Uterine smooth muscle cell (primary cell): ENCODE results near the gene OR5B12. TPM values are rescaled to one million over a fixed set of nuclear protein-coding genes. Genes with fewer than 3 reads are reported as not detected.

Experiments used
- total RNA-seq: library from RNA; depleted of rRNA; stranded (reverse); fragments of >200 nt; gene quantifications from 2 replicates; pipeline ENCODE4 v1.2.3, GENCODE V29; 2014

The OR5B12 gene
- 0.11 TPM in 1 of 2 replicates, not detected in the other for total RNA-seq

DNA sequence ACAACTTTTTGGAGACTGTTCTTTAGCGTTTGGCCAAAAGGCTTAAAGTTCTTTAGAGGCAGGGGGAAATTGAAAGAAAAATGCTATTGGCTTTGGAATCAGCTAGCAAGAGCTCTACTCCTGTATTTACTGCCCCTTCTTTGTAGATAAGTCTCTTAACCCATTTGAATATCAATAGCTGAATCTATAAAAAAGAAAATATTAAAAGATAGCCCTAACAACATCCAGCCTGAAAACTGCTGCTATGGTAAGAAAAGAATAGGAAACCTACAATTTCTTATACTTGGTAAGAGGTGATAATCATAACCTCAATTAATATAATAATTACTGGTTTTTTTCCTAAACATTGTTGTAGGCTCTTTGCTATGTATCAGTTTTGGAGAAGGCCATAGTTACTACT lies at the start of gene OR5B12:
OR5B12 (minus strand) TSS at position 101 of the 400 bp plus-strand sequence. CDS start 2,085 bp downstream, outside the sequence.

DNA sequence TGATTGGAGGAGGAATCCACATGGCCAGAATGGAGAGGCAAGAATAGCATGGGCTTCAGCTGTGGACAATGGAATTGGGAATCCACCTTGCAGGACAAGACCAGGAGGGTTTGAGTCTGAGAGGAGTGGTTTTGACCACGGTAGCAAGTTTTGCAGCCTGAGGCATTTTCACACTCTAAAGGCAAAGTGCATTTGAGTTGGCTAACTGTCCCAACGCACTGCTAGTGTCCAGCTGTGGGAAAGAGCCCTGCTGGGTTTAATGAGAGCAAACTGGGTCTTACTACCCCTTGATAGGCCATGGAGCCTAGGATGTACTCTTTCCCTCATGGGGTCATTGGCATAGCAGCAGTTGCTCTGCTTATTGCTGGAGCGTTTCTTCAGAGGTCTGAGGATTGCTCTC lies 14.0 kb downstream of the OR5B12 start, which contains the start of gene OR5B2:
OR5B2 (minus strand) TSS at position 101 of the 400 bp plus-strand sequence. CDS start 4,860 bp downstream, outside the sequence.

DNA sequence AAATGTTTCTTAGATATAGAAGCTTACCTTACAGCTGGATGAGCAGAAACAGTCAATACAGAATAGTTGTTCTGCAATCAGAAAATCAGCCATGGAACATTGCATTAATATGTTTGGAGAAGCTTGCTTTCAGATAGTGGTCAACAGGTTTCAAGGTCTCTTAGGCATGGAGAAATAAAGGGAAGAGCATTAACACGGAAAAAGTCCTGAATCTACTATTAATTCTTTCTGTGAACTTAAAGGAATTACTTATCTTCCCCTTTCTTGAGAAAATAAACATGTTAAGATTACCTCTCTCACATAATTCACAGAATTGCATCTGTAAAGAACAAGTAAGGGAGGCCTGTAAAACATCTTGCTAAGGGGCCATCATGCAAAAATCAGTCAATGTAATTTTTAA lies 35.3 kb downstream of the OR5B12 start, which contains the start of gene OR5B3:
OR5B3 (minus strand) TSS at position 101 of the 400 bp plus-strand sequence. CDS start 3,465 bp downstream, outside the sequence.

Other genes with a start within 250 kb of the OR5B12 start
- not detected in 2 replicates for gene OR1S2, start 238.1 kb downstream of the OR5B12 start, total RNA-seq
- 0.12 TPM in 1 of 2 replicates, not detected in the other for gene OR1S1, start 229.5 kb downstream of the OR5B12 start, total RNA-seq
- gene OR10Q1, start 213.3 kb downstream of the OR5B12 start, total RNA-seq: not detected in 2 replicates
- gene OR10W1, start 174.0 kb downstream of the OR5B12 start, total RNA-seq: not detected in 2 replicates
- not detected in 2 replicates for gene OR5B17, start 83.2 kb downstream of the OR5B12 start, total RNA-seq
- gene OR5B3, start 35.4 kb downstream of the OR5B12 start, total RNA-seq: not detected in 2 replicates
- not detected in 2 replicates for gene OR5B2, start 14.1 kb downstream of the OR5B12 start, total RNA-seq
- not detected in 2 replicates for gene OR5B21, start 65.9 kb upstream of the OR5B12 start, total RNA-seq
- 11.2 and 34.6 TPM in 2 replicates for gene LPXN, start 133.6 kb upstream of the OR5B12 start, total RNA-seq
- 43.9 and 71.6 TPM in 2 replicates for gene ZFP91, start 136.8 kb upstream of the OR5B12 start, total RNA-seq
- gene CNTF, start 180.4 kb upstream of the OR5B12 start, total RNA-seq: 1.4 and 3.3 TPM in 2 replicates